Bronchial epithelial cell (primary cell): ENCODE data around the gene CTDP1. TPM values are rescaled to one million over a fixed set of nuclear protein-coding genes. Genes with fewer than 3 reads are reported as not detected.
A peak's percentile ranks its signal among the peaks of the same experiment; 100 is the strongest.
"Not testable (repeated sequence)": the region's sequence is repeated elsewhere in the genome, so short reads cannot be mapped to it uniquely, and the experiment has no call there.

Experiments
- DNase-seq: peaks from one replicate; pipeline ENCODE4 v3.0.0-alpha.2; 2010; ENCODE audit warnings: low read depth
- FAIRE-seq: peaks from 2 replicates; lab custom pipeline; 2011; peaks lifted over from hg19 to GRCh38; lab: Jason Lieb, UNC
- H3K27me3 ChIP-seq: 2 replicates; pipeline ENCODE4 v1.5.1; 2011; ENCODE audit warnings: low read length; ENCODE audit not compliant: control insufficient read depth, insufficient read depth
- H3K36me3 ChIP-seq: 2 replicates; pipeline ENCODE4 v1.5.1; 2011; ENCODE audit warnings: low read length; ENCODE audit not compliant: control insufficient read depth, insufficient read depth
- H3K4me3 ChIP-seq: 2 replicates; pipeline ENCODE4 v1.5.1; 2011; ENCODE audit warnings: mild to moderate bottlenecking, low read depth, low read length, control low read depth
- CTCF ChIP-seq: IDR thresholded peaks from 2 replicates; pipeline ENCODE4 v1.5.1; 2011; ENCODE audit warnings: mild to moderate bottlenecking, moderate library complexity, low read length, control low read depth, inconsistent platforms; ENCODE audit not compliant: insufficient read depth, severe bottlenecking
- total RNA-seq: library from RNA; depleted of rRNA; stranded (reverse); fragments of >200 nt; gene quantifications from 2 replicates; pipeline ENCODE4 v1.2.1, GENCODE V29; 2014

CTDP1 gene
- total RNA-seq, 1 donor from 2014 or later: 27.1 TPM

GRCh38 chr18:79750980-79751571 lies 71.5 kb downstream of the CTDP1 start:
- peaks cover 18% of the 10 kb centered on the region for H3K36me3 ChIP-seq
- no peak for FAIRE-seq

GRCh38 chr18:79751918-79752578 lies 72.4 kb downstream of the CTDP1 start:
- peak; percentile 21 for TF ChIP-seq CTCF
- not testable (repeated sequence) for H3K4me3 ChIP-seq, FAIRE-seq, H3K27me3 ChIP-seq
- peak; percentile 7 for DNase-seq
- peaks cover 12% of the 10 kb centered on the region for H3K36me3 ChIP-seq

More at GRCh38 chr18:79750980-79751571, 71.5 kb downstream of the CTDP1 start:
- no peak for DNase-seq
- no peak for TF ChIP-seq CTCF
- no peaks in the 10 kb centered on the region for H3K27me3 ChIP-seq
- H3K4me3 ChIP-seq: no peak overlapping the region

DNA sequence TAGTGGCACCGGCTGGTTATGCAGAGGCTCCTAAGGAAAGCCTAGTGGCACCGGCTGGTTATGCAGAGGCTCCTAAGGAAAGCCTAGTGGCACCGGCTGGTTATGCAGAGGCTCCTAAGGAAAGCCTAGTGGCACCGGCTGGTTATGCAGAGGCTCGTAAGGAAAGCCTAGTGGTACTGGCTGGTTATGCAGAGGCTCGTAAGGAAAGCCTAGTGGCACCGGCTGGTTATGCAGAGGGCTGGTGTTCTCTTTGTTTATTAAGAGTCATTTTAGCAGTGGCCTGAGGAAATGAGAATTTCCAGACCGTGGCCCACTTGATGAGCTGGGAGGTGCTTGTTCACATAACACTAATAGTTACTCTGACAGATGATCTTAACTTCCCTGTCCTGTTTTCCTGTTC lies 73.3 kb downstream of the CTDP1 start:
- H3K27me3 ChIP-seq, H3K36me3 ChIP-seq, DNase-seq, FAIRE-seq, H3K4me3 ChIP-seq: not testable (repeated sequence)

GRCh38 chr18:79753391-79753851 lies 73.8 kb downstream of the CTDP1 start:
- no peak for FAIRE-seq
- no peaks in the 10 kb centered on the region for H3K27me3 ChIP-seq
- TF ChIP-seq CTCF: no peak
- no peak for DNase-seq
- H3K36me3 ChIP-seq: peaks cover 8% of the 10 kb centered on the region
- H3K4me3 ChIP-seq: no peak overlapping the region

GRCh38 chr18:79754022-79754761 lies 74.6 kb downstream of the CTDP1 start:
- DNase-seq: no peak
- TF ChIP-seq CTCF: no peak
- Histone ChIP-seq H3K27me3 (no peaks in the 10 kb centered on the region), H3K36me3 (peaks cover 8% of the 10 kb centered on the region), H3K4me3 (no peak overlapping the region)
- no peak for FAIRE-seq

GRCh38 chr18:79754831-79755351 lies 75.3 kb downstream of the CTDP1 start:
- no peaks in the 10 kb centered on the region for H3K27me3 ChIP-seq
- no peak for FAIRE-seq
- no peak for DNase-seq
- H3K4me3 ChIP-seq: no peak overlapping the region
- peaks cover 7% of the 10 kb centered on the region for H3K36me3 ChIP-seq
- TF ChIP-seq CTCF: no peak
